Measurements from ENCODE around the gene ARFGAP3. TPM values are rescaled to one million over a fixed set of nuclear protein-coding genes. Genes with fewer than 3 reads are reported as not detected.

ARFGAP3 gene
- total RNA-seq, 1 experiment from 2014 or later = 27.0 TPM

GRCh38 chr22:42872821-42873220 lies 15.7 kb upstream of the ARFGAP3 start:
- intact Hi-C loops (cut with micrococcal nuclease; ENCODE audit: unreplicated experiment) (no loop called here), in situ Hi-C loops (cut with HindIII; ENCODE audit: low pct_unique_long_range_greater_than_20kb, low sequenced_read_pairs) (no loop called here)
- Histone ChIP-seq H3K9me3 (ENCODE audit: control insufficient read depth, insufficient read depth, low read depth, low read length) (no peaks in the 10 kb centered on the region), H3K27me3 (ENCODE audit: control insufficient read depth, insufficient read depth, low read length) (no peaks in the 10 kb centered on the region), H3K4me1 (ENCODE audit: control insufficient read depth, insufficient read depth, low read length) (no peaks in the 10 kb centered on the region; the same call in 1 of the 2 replicates), H3K4me3 (ENCODE audit: low read depth in 2 of 2, low read length in 2 of 2) (no peak overlapping the region), H3K27ac (ENCODE audit: low read length) (no peak overlapping the region), H3K36me3 (ENCODE audit: control insufficient read depth, insufficient read depth, low read length) (no peaks in the 10 kb centered on the region; the same call in 1 of the 2 replicates)
- POLR2A ChIA-PET = interaction anchor here (0.7 kb wide), 1 partner anchor 174 kb away, joined by 5 read pairs; no protein-coding TSS in a partner anchor
- no peak for ATAC-seq
- CTCF ChIA-PET = no interaction called here
- no TSS peak for BruUV-seq (replicated peaks)
- DNase-seq (ENCODE audit: low read depth, low spot score) = no peak
- no peak for TF ChIP-seq SIN3A (IDR thresholded peaks at IDR 0.05; ENCODE audit: borderline replicate concordance, insufficient read depth, low read depth, low read length)
- no peak for TF ChIP-seq REST (IDR thresholded peaks at IDR 0.05; ENCODE audit: insufficient read depth in 1 of 2, low read depth in 2 of 2, low read length in 1 of 2)
- TF ChIP-seq TCF7L2 (IDR thresholded peaks at IDR 0.05; ENCODE audit: low read depth, low read length) = no peak
- TF ChIP-seq POLR2AphosphoS5 (IDR thresholded peaks at IDR 0.05; ENCODE audit: low read depth, low read length) = no peak
- no peak for TF ChIP-seq CTCF (IDR thresholded peaks at IDR 0.05)

DNA sequence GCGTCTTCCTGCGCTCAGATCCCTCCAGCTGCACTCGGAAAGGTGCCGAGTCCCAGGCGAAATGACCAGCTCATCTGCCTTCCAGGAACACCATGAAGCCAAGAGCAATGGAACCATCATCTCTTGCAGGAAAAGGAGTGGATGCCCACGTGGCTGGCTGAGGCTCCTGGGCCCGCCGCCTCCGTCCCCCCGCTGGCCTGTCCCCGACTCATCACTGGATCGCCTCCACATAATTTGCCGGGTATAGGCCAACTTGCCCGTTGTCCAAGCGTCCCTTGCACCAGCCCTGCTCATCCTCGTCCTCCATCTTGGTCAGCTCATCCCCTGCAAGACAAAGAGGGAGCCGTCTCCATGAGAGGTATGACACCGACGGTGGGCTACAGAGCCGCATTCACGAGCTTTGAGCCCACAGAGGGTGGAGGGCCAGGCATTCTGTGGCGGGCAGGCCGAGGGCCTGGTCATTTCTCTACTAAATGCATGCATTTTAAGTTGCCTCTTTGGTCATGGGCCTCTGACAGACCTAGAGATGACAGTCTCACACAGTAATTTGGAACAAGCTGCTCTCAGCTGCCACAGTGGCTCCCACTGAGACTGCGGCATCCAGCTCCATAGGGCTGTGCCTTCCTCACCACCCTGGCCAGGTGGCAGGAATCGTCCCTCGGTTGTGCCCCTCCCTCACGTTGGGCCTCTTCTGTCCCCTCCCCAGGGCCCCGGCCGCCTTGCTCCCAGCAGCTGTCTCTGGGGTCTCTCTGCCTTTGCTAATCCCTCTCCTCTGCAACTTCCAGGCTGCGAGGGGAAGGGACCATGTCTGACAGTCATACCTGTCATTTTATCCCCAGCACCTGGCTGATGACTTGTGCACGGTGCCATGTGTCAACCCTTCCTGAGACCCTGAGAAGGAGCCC lies 14.3 kb upstream of the ARFGAP3 start:
- no peak overlapping the region for H3K4me3 ChIP-seq (ENCODE audit: low read depth in 2 of 2, low read length in 2 of 2)
- DNase-seq (ENCODE audit: low read depth, low spot score) (no peak), ATAC-seq (no peak)
- ChIA-PET CTCF (interaction anchor here (0.7 kb wide), 1 partner anchor 286 kb away, joined by 3 read pairs; no protein-coding TSS in a partner anchor), POLR2A (no interaction called here)
- BruUV-seq (replicated peaks) = no TSS peak
- TF ChIP-seq CTCF (IDR thresholded peaks at IDR 0.05) = no peak
- no peak for TF ChIP-seq POLR2AphosphoS5 (IDR thresholded peaks at IDR 0.05; ENCODE audit: low read depth, low read length)
- TF ChIP-seq TCF7L2 (IDR thresholded peaks at IDR 0.05; ENCODE audit: low read depth, low read length) = no peak
- TF ChIP-seq REST (IDR thresholded peaks at IDR 0.05; ENCODE audit: insufficient read depth in 1 of 2, low read depth in 2 of 2, low read length in 1 of 2) = no peak
- no peak for TF ChIP-seq SIN3A (IDR thresholded peaks at IDR 0.05; ENCODE audit: borderline replicate concordance, insufficient read depth, low read depth, low read length)
- H3K4me1 ChIP-seq (ENCODE audit: control insufficient read depth, insufficient read depth, low read length) = no peaks in the 10 kb centered on the region; the same call in 1 of the 2 replicates
- H3K9me3 ChIP-seq (ENCODE audit: control insufficient read depth, insufficient read depth, low read depth, low read length) = no peaks in the 10 kb centered on the region
- no peaks in the 10 kb centered on the region for H3K27me3 ChIP-seq (ENCODE audit: control insufficient read depth, insufficient read depth, low read length)
- no peak overlapping the region for H3K27ac ChIP-seq (ENCODE audit: low read length)
- intact Hi-C loops (cut with micrococcal nuclease; ENCODE audit: unreplicated experiment) (no loop called here), in situ Hi-C loops (cut with HindIII; ENCODE audit: low pct_unique_long_range_greater_than_20kb, low sequenced_read_pairs) (no loop called here)
- no peaks in the 10 kb centered on the region; the same call in 1 of the 2 replicates for H3K36me3 ChIP-seq (ENCODE audit: control insufficient read depth, insufficient read depth, low read length)
